HT1080 (cell line): Measurements from ENCODE around the gene CHRND. TPM values are rescaled to one million over a fixed set of nuclear protein-coding genes. Genes with fewer than 3 reads are reported as not detected.
"Not testable (repeated sequence)": the region's sequence is repeated elsewhere in the genome, so short reads cannot be mapped to it uniquely, and the experiment has no call there.

Experiments
- DNase-seq: peaks from one replicate; pipeline ENCODE4 v3.0.0-alpha.2; 2015; ENCODE audit warnings: low read depth
- total RNA-seq: library from RNA; depleted of rRNA; stranded (reverse); fragments of >200 nt; shearing (Covaris generic); gene quantifications from 2 replicates; pipeline ENCODE4 v1.2.3, GENCODE V29; 2014; rRNA removed

CHRND gene
- total RNA-seq, 1 experiment from 2014 or later: not detected

- not testable (repeated sequence) for DNase-seq
Observed at GRCh38 chr2:232570481-232570880, 44.5 kb downstream of the CHRND start.

- DNase-seq: no peak
Observed at GRCh38 chr2:232571026-232571474, 45.1 kb downstream of the CHRND start.

- DNase-seq: no peak
Observed at GRCh38 chr2:232573042-232573441, 47.1 kb downstream of the CHRND start.

GRCh38 chr2:232573771-232574435 lies 47.9 kb downstream of the CHRND start:
- DNase-seq: no peak

- DNase-seq: no peak
Observed at GRCh38 chr2:232574674-232575403, 48.9 kb downstream of the CHRND start.

GRCh38 chr2:232575404-232575746 lies 49.4 kb downstream of the CHRND start:
- no peak for DNase-seq

- DNase-seq: peak; percentile 8
Observed at GRCh38 chr2:232576995-232577394, 51.0 kb downstream of the CHRND start.

- no peak for DNase-seq
Observed at GRCh38 chr2:232577841-232578240, 51.9 kb downstream of the CHRND start.

- no peak for DNase-seq
Observed at GRCh38 chr2:232578626-232579025, 52.7 kb downstream of the CHRND start.

- DNase-seq: no peak
Observed at GRCh38 chr2:232580648-232580981, 54.7 kb downstream of the CHRND start.

GRCh38 chr2:232581725-232582124 lies 55.8 kb downstream of the CHRND start:
- DNase-seq: no peak

GRCh38 chr2:232584238-232584637 lies 58.3 kb downstream of the CHRND start:
- no peak for DNase-seq

Other genes with a start within 250 kb of the CHRND start
- gene ALPP, start 147.4 kb upstream of the CHRND start, total RNA-seq: not detected in 2 replicates
- not detected in 2 replicates for gene ALPG, start 119.3 kb upstream of the CHRND start, total RNA-seq
- not detected in 2 replicates for gene ALPI, start 70.0 kb upstream of the CHRND start, total RNA-seq
- not detected in 2 replicates for gene ECEL1, start 38.3 kb upstream of the CHRND start, total RNA-seq
- gene PRSS56, start 5.8 kb upstream of the CHRND start, total RNA-seq: not detected in 2 replicates
- not detected in 2 replicates for gene CHRNG, start 13.5 kb downstream of the CHRND start, total RNA-seq
- 4.2 and 5.6 TPM in 2 replicates for gene TIGD1, start 24.4 kb downstream of the CHRND start, total RNA-seq
- 108 and 123 TPM in 2 replicates for gene EIF4E2, start 24.5 kb downstream of the CHRND start, total RNA-seq
- gene EFHD1, start 107.4 kb downstream of the CHRND start, total RNA-seq: not detected in 2 replicates
- gene GIGYF2, start 171.2 kb downstream of the CHRND start, total RNA-seq: 38.6 and 49.2 TPM in 2 replicates